Endothelial cell of umbilical vein (primary cell): ENCODE data around the gene APOL4. TPM values are rescaled to one million over a fixed set of nuclear protein-coding genes. Genes with fewer than 3 reads are reported as not detected.
A peak's percentile ranks its signal among the peaks of the same experiment; 100 is the strongest.
"Not testable (repeated sequence)": the region's sequence is repeated elsewhere in the genome, so short reads cannot be mapped to it uniquely, and the experiment has no call there.

Source experiments
- BruUV-seq: library from RNA; stranded (reverse); fragments of 400-500 nt; replicated peaks from 2 replicates; lab custom pipeline; 2021; lab: Mats Ljungman, UMichigan
- CTCF ChIA-PET: fragments of 300-600, 350-600 bp; sonication (Branson Sonifier 250); formaldehyde crosslinking; loops from one replicate; lab custom pipeline; 2021; ENCODE audit warnings: antibody characterized with exemption, inconsistent platforms; lab: Charles Lee
- POLR2A ChIA-PET: fragments of 300-600, 350-600 bp; sonication (Branson Sonifier 250); formaldehyde crosslinking; loops from one replicate; lab custom pipeline; 2021; ENCODE audit warnings: antibody characterized with exemption, inconsistent platforms; lab: Charles Lee
- DNase-seq: peaks from one replicate; pipeline ENCODE4 v3.0.0-alpha.2; 2011; ENCODE audit warnings: low read depth, low spot score
- FAIRE-seq: peaks from 2 replicates; lab custom pipeline; 2011; peaks lifted over from hg19 to GRCh38; lab: Jason Lieb, UNC
- H2AFZ ChIP-seq: 2 replicates; pipeline ENCODE4 v1.6.0; 2012; ENCODE audit warnings: low read depth, low read length, control low read depth, inconsistent platforms
- H3K27ac ChIP-seq: 2 replicates; pipeline ENCODE4 v1.5.1; 2011; ENCODE audit warnings: low read depth, mild to moderate bottlenecking, control low read depth, low read length, moderate library complexity; ENCODE audit not compliant: insufficient read depth
- H3K27me3 ChIP-seq, 2 experiments: 2 replicates each; pipeline versions ENCODE4 v1.6.0 to v1.6.1; 2011; ENCODE audit warnings: low read length in 2 of 2, mixed read lengths in 1 of 2; ENCODE audit not compliant: control insufficient read depth in 2 of 2, insufficient read depth in 2 of 2
- H3K36me3 ChIP-seq, 2 experiments: 2 replicates in 1 of 2; 3 replicates in 1 of 2; pipeline ENCODE4 v1.5.1; 2011; ENCODE audit warnings: low read length in 2 of 2, mild to moderate bottlenecking in 1 of 2, moderate library complexity in 1 of 2; ENCODE audit not compliant: control insufficient read depth in 2 of 2, insufficient read depth in 2 of 2; ENCODE audit errors: extremely low read depth in 1 of 2
- H3K4me1 ChIP-seq: 3 replicates; pipeline ENCODE4 v1.5.1; 2011; ENCODE audit warnings: mild to moderate bottlenecking, low read length; ENCODE audit not compliant: control insufficient read depth, insufficient read depth; ENCODE audit errors: extremely low read depth
- H3K4me2 ChIP-seq: 2 replicates; pipeline ENCODE4 v1.6.1; 2011; ENCODE audit warnings: low read length, control low read depth, mixed read lengths; ENCODE audit not compliant: insufficient read depth
- H3K4me3 ChIP-seq, 3 experiments: fragments of 200-600 bp in 1 of 3; sonication (generic), shearing (Covaris generic) in 1 of 3; replicated peaks in 1 of 3; 2 replicates each; pipeline ENCODE4 v1.5.1; 2011 to 2016; ENCODE audit warnings: control low read depth in 3 of 3, low read length in 3 of 3, mild to moderate bottlenecking in 2 of 3, inconsistent platforms in 1 of 3, low read depth in 1 of 3, moderate library complexity in 1 of 3; ENCODE audit not compliant: insufficient read depth in 1 of 3
- H3K79me2 ChIP-seq: 2 replicates; pipeline ENCODE4 v1.6.0; 2012; ENCODE audit warnings: low read length, inconsistent platforms; ENCODE audit not compliant: control insufficient read depth, insufficient read depth
- H3K9ac ChIP-seq: replicated peaks from 2 replicates; pipeline ENCODE3; 2011; ENCODE audit warnings: low read length, control low read depth; ENCODE audit not compliant: insufficient read depth; ENCODE audit errors: extremely low read depth
- H3K9me1 ChIP-seq: replicated peaks from 3 replicates; pipeline ENCODE4 v1.6.0; 2011; ENCODE audit warnings: mild to moderate bottlenecking, low read length; ENCODE audit not compliant: control insufficient read depth, insufficient read depth; ENCODE audit errors: extremely low read depth
- H3K9me3 ChIP-seq: replicated peaks from 2 replicates; pipeline ENCODE4 v1.5.1; 2012; ENCODE audit warnings: low read length, inconsistent platforms; ENCODE audit not compliant: control insufficient read depth, insufficient read depth
- H4K20me1 ChIP-seq: replicated peaks from 2 replicates; pipeline ENCODE3; 2011; ENCODE audit warnings: mild to moderate bottlenecking, low read length; ENCODE audit not compliant: control insufficient read depth, insufficient read depth; ENCODE audit errors: extremely low read depth
- EZH2 ChIP-seq: IDR thresholded peaks from 2 replicates; pipeline ENCODE4 v1.6.1; 2012; ENCODE audit warnings: borderline replicate concordance, low read depth, mild to moderate bottlenecking, moderate library complexity, low read length, inconsistent platforms; ENCODE audit not compliant: severe bottlenecking
- GATA2 ChIP-seq: IDR thresholded peaks from 2 replicates; pipeline ENCODE4 v1.7.0; 2011; ENCODE audit warnings: low read depth, mild to moderate bottlenecking, moderate library complexity, mixed read lengths, low read length; ENCODE audit not compliant: insufficient read length, insufficient read depth
- MYC ChIP-seq: IDR thresholded peaks from one replicate; pipeline ENCODE4 v1.6.1; 2011; ENCODE audit warnings: mild to moderate bottlenecking, low read depth, low read length
- POLR2A ChIP-seq: IDR thresholded peaks from 2 replicates; pipeline ENCODE4 v1.6.1; 2012; ENCODE audit warnings: low read depth, mild to moderate bottlenecking, control low read depth, low read length
- POLR2AphosphoS5 ChIP-seq: IDR thresholded peaks from 2 replicates; pipeline ENCODE4 v1.6.1; 2012; ENCODE audit warnings: low read depth, mild to moderate bottlenecking, control low read depth, low read length, moderate library complexity; ENCODE audit not compliant: insufficient read depth
- dilution Hi-C: fragments of 300-500 bp; cut with MboI; formaldehyde crosslinking; loops from one replicate; pipeline ENCODE4 v1.15.0; 2019; ENCODE audit warnings: low sequenced_read_pairs; ENCODE audit not compliant: extremely low pct_ligation_motif_present
- intact Hi-C: fragments of 100-400 bp; cut with micrococcal nuclease; formaldehyde crosslinking; loops from one replicate; pipeline ENCODE4 v1.10.0; 2022
- polyA plus RNA-seq, 4 experiments: library from polyadenylated mRNA; depleted of rRNA in 3 of 4; stranded (reverse) in 3 of 4; unstranded in 1 of 4; fragments of >200 nt; gene quantifications; 2 replicates each; pipeline versions ENCODE4 v1.2.1 to v1.2.3, GENCODE V29; 2011 to 2012; ENCODE audit warnings: missing spikeins in 1 of 4
- total RNA-seq: library from RNA; stranded (reverse); gene quantifications from 2 replicates; pipeline ENCODE4 v1.2.3, GENCODE V29; 2021
- TF ChIP-seq, protein P1 (sequence below), 2 donors: IDR thresholded peaks; 1 replicate in 1 of 2; 2 replicates in 1 of 2; pipeline ENCODE4 v1.5.1; 2011; ENCODE audit warnings: low read length in 2 of 2, mild to moderate bottlenecking in 2 of 2, moderate library complexity in 2 of 2, control low read depth in 1 of 2, inconsistent platforms in 1 of 2, low read depth in 1 of 2; ENCODE audit not compliant: insufficient read depth in 1 of 2; ENCODE audit errors: extremely low read depth in 1 of 2

Gene APOL4
- total and polyA plus RNA-seq, 2 donors (not counting 3 experiments of a cell fraction or from before 2014, with no cell fraction given), result 0.33 to 0.97 TPM

GRCh38 chr22:36204001-36204631, 2.5 kb upstream of the APOL4 start:
- TF ChIP-seq EZH2 (no peak), POLR2AphosphoS5 (no peak), POLR2A (no peak), GATA2 (no peak), MYC (no peak)
- TF ChIP-seq, protein P1, sequence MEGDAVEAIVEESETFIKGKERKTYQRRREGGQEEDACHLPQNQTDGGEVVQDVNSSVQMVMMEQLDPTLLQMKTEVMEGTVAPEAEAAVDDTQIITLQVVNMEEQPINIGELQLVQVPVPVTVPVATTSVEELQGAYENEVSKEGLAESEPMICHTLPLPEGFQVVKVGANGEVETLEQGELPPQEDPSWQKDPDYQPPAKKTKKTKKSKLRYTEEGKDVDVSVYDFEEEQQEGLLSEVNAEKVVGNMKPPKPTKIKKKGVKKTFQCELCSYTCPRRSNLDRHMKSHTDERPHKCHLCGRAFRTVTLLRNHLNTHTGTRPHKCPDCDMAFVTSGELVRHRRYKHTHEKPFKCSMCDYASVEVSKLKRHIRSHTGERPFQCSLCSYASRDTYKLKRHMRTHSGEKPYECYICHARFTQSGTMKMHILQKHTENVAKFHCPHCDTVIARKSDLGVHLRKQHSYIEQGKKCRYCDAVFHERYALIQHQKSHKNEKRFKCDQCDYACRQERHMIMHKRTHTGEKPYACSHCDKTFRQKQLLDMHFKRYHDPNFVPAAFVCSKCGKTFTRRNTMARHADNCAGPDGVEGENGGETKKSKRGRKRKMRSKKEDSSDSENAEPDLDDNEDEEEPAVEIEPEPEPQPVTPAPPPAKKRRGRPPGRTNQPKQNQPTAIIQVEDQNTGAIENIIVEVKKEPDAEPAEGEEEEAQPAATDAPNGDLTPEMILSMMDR (IDR thresholded peaks at IDR 0.05; ENCODE audit: extremely low read depth in 1 of 2, insufficient read depth in 1 of 2, low read depth in 1 of 2, low read length in 2 of 2), result no peak
- ChIA-PET CTCF (interaction anchor here (0.7 to 3.3 kb wide), 5 partner anchors 9 to 282 kb away, joined by 3 to 19 read pairs (median 4); partner anchors contain the start of gene APOL2), POLR2A (no interaction called here)
- no peaks in the 10 kb centered on the region for H4K20me1 ChIP-seq
- DNase-seq, result no peak
- no peaks in the 10 kb centered on the region for H3K9me1 ChIP-seq
- peaks cover 4% of the 10 kb centered on the region for H3K4me1 ChIP-seq
- BruUV-seq, result no TSS peak
- H3K36me3 ChIP-seq, result no peaks in the 10 kb centered on the region
- no peak overlapping the region for H3K9ac ChIP-seq
- no peaks in the 10 kb centered on the region for H3K79me2 ChIP-seq
- dilution Hi-C loops (no loop called here), intact Hi-C loops (no loop called here)
- no peak overlapping the region for H3K27ac ChIP-seq
- H3K4me3 ChIP-seq, result no peak overlapping the region
- no peak overlapping the region for H3K4me2 ChIP-seq
- no peak for FAIRE-seq
- peaks cover 0 to 15% of the 10 kb centered on the region in 2 experiments for H3K27me3 ChIP-seq
- H2AFZ ChIP-seq, result no peak overlapping the region
- H3K9me3 ChIP-seq, result no peaks in the 10 kb centered on the region

DNA sequence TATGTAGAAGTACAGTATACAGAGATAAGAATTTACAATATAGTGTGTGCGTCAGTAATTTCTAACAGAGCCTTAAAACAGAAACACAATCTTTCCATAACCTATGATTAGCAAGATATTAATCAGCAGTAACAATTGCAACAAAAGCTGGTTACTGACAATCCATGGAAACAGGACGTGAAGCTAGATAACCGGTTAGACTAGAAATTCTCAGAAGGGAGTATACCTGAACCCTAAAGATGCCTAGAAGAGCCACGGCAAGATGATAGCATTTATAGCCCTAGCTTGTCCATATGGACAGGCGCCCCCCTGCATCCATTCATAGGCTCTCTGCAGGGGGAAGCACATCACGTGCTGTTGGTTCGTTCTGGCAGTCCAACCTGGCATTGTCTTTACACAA, 1.8 kb upstream of the APOL4 start:
- POLR2A ChIA-PET, result not testable (repeated sequence)

DNA sequence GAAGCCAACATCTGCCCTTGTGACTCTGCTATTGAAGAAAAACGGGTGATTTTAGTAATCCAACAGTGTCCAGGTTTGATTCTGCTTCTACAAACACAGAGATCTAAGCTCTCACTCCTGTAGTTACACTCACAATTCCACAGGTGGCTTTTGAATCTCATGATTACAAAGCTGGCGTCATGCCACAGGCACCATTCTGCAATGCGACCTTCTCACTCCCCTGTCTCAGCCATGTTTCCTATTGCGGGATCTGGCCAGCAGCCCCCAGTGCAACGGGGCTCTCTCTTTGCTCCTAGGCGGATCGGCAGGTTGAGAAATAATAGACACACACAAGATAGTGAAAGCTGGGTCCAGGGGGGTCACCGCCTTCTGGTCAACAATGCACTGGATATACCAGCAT, 1.3 kb upstream of the APOL4 start:
- dilution Hi-C loops, H3K9me1 ChIP-seq, H3K4me1 ChIP-seq, H3K27ac ChIP-seq, H3K9ac ChIP-seq, H3K36me3 ChIP-seq, H3K4me3 ChIP-seq, H3K4me2 ChIP-seq, H4K20me1 ChIP-seq, H3K9me3 ChIP-seq, H3K79me2 ChIP-seq, H3K27me3 ChIP-seq, BruUV-seq: not testable (repeated sequence)
- ChIA-PET POLR2A (interaction anchor here (0.7 kb wide), 1 partner anchor 84 kb away, joined by 3 read pairs; no protein-coding TSS in a partner anchor), CTCF (interaction anchor here (0.8 to 3.3 kb wide), 10 partner anchors 8 to 283 kb away, joined by 3 to 19 read pairs (median 4); partner anchors contain the start of gene APOL2)
- FAIRE-seq (peak; percentile 4), DNase-seq (peak; percentile 91)
- intact Hi-C loops, result loop anchor here (2.0 kb wide), 1 partner anchor 36 kb away; the partner anchor contains the start of gene APOL2
- peak overlapping the region; percentile 30 for H2AFZ ChIP-seq

More for the DNA sequence above, 1.8 kb upstream of the APOL4 start:
- H3K4me3 ChIP-seq, FAIRE-seq, H3K27me3 ChIP-seq, H3K36me3 ChIP-seq, H3K9me3 ChIP-seq, H3K79me2 ChIP-seq, H3K4me1 ChIP-seq, H3K4me2 ChIP-seq, BruUV-seq, H3K9ac ChIP-seq, H4K20me1 ChIP-seq, H2AFZ ChIP-seq, dilution Hi-C loops, H3K27ac ChIP-seq, H3K9me1 ChIP-seq: not testable (repeated sequence)
- CTCF ChIA-PET, result interaction anchor here (0.8 to 3.3 kb wide), 10 partner anchors 8 to 283 kb away, joined by 3 to 19 read pairs (median 4); partner anchors contain the start of gene APOL2
- DNase-seq, result peak; percentile 32
- intact Hi-C loops, result loop anchor here (2.0 kb wide), 1 partner anchor 35 kb away; the partner anchor contains the start of gene APOL2
